ENCODE data around the gene FSCN2.

- TF ChIP-seq POLR2A (IDR thresholded peaks at IDR 0.05; ENCODE audit: low read depth, low read length) (no peak), CTCF (conservative IDR thresholded peaks at IDR 0.05; ENCODE audit: low read depth, low read length) (no peak), RAD21 (IDR thresholded peaks at IDR 0.05; ENCODE audit: low read length) (no peak), ELK1 (IDR thresholded peaks at IDR 0.05; ENCODE audit: borderline replicate concordance, low read depth, low read length) (no peak), MXI1 (IDR thresholded peaks at IDR 0.05; ENCODE audit: borderline replicate concordance, low read depth, low read length) (no peak), CHD1 (IDR thresholded peaks at IDR 0.05; ENCODE audit: low read depth, low read length) (no peak), RCOR1 (IDR thresholded peaks at IDR 0.05; ENCODE audit: insufficient replicate concordance, low read length) (no peak), BHLHE40 (IDR thresholded peaks at IDR 0.05; ENCODE audit: low read depth, low read length) (no peak), MAZ (IDR thresholded peaks at IDR 0.05; ENCODE audit: borderline replicate concordance, low read depth, low read length) (no peak)
Measured at GRCh38 chr17:81498953-81499600, 29.1 kb upstream of the FSCN2 start.

Measured in IMR-90 (cell line).